SK-N-SH (cell line): ENCODE data around the gene CGB7.

ENCODE experiments used
- CHD2 ChIP-seq: fragments of 150-350 bp; IDR thresholded peaks from 2 replicates; pipeline ENCODE4 v1.6.1; 2018; ENCODE audit warnings: low read length; ENCODE audit not compliant: partially characterized antibody
- TF ChIP-seq, protein P1 (sequence below): fragments of 200-600 bp; sonication (generic); IDR thresholded peaks from 2 replicates; pipeline ENCODE4 v1.6.1; 2017; ENCODE audit warnings: antibody characterized with exemption, mild to moderate bottlenecking, moderate library complexity
- TF ChIP-seq, protein P2 (sequence below): fragments of 150-350 bp; IDR thresholded peaks from 2 replicates; pipeline ENCODE4 v1.6.1; 2017; ENCODE audit warnings: antibody characterized with exemption, low read length, low read depth, borderline replicate concordance

DNA sequence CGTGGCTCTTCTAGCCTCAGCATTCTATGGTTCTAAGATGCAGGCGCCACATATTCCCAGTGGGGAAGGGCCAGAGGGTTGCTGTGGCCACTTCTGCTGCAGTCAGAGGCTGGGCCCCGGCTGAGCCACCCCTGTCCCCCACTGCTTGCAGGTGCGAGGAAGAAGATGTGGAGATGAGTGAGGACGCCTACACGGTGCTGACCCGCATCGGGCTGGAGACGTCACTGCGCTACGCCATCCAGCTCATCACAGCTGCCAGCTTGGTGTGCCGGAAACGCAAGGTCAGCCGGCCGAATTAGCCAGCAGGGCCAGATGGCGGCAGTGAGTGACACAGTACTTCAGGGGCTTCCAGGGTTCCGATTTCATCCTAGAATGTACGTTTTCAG lies 42.7 kb downstream of the CGB7 start:
- TF ChIP-seq, protein P1, sequence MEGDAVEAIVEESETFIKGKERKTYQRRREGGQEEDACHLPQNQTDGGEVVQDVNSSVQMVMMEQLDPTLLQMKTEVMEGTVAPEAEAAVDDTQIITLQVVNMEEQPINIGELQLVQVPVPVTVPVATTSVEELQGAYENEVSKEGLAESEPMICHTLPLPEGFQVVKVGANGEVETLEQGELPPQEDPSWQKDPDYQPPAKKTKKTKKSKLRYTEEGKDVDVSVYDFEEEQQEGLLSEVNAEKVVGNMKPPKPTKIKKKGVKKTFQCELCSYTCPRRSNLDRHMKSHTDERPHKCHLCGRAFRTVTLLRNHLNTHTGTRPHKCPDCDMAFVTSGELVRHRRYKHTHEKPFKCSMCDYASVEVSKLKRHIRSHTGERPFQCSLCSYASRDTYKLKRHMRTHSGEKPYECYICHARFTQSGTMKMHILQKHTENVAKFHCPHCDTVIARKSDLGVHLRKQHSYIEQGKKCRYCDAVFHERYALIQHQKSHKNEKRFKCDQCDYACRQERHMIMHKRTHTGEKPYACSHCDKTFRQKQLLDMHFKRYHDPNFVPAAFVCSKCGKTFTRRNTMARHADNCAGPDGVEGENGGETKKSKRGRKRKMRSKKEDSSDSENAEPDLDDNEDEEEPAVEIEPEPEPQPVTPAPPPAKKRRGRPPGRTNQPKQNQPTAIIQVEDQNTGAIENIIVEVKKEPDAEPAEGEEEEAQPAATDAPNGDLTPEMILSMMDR, result no peak
- TF ChIP-seq CHD2, result no peak
- TF ChIP-seq, protein P2, sequence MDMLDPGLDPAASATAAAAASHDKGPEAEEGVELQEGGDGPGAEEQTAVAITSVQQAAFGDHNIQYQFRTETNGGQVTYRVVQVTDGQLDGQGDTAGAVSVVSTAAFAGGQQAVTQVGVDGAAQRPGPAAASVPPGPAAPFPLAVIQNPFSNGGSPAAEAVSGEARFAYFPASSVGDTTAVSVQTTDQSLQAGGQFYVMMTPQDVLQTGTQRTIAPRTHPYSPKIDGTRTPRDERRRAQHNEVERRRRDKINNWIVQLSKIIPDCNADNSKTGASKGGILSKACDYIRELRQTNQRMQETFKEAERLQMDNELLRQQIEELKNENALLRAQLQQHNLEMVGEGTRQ, result no peak
